GM18909 (cell line): Measurements from ENCODE around the gene LHFPL6.

Experiments
- ATAC-seq: cut with Tn5 transposase; IDR thresholded peaks from one replicate; pipeline ENCODE4 v1.9.1; 2021; ENCODE audit warnings: mild to moderate bottlenecking; ENCODE audit not compliant: unreplicated experiment, poor library complexity

Gene LHFPL6

DNA sequence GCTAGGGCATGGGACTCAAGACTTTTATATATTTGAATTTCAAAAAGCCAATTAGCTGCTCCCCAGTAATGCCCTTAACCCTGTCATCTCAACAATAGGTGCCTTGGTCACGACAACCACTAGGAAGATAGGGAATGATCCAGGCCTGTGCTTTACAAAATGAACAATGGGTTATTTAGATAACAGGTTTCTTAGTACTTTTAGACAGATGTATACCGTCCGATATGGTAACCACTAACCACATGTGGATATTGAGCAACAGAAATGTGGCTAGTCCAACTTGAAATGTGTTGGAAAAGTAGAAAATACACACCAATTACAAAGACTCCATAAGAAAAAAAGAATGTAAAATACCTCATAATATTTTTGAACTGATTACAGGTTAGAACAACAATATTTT, 201.2 kb downstream of the LHFPL6 start:
- ATAC-seq: no peak

- no peak for ATAC-seq
Observed at GRCh38 chr13:39401046-39401705, 201.8 kb downstream of the LHFPL6 start.

DNA sequence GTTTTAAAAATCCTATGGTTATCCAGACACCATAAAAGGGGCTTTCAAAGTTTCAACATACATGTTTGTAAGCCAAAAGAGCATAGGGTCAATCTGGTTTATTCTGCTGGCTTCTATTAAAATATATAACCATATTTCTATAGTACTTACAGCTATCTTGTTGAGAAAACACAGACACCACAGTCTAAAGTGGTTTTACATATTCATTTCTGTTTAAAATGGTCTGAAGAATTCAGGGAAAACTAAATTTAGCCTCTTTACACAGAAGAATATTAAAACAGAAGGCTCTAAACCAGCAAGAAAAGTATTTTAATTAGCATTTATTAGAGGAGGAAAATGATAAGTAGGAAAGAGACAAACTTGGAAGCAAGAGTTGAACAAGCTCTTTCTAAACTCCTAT, 203.9 kb downstream of the LHFPL6 start:
- no peak for ATAC-seq

- no peak for ATAC-seq
Observed at GRCh38 chr13:39397896-39398265, 205.1 kb downstream of the LHFPL6 start.

DNA sequence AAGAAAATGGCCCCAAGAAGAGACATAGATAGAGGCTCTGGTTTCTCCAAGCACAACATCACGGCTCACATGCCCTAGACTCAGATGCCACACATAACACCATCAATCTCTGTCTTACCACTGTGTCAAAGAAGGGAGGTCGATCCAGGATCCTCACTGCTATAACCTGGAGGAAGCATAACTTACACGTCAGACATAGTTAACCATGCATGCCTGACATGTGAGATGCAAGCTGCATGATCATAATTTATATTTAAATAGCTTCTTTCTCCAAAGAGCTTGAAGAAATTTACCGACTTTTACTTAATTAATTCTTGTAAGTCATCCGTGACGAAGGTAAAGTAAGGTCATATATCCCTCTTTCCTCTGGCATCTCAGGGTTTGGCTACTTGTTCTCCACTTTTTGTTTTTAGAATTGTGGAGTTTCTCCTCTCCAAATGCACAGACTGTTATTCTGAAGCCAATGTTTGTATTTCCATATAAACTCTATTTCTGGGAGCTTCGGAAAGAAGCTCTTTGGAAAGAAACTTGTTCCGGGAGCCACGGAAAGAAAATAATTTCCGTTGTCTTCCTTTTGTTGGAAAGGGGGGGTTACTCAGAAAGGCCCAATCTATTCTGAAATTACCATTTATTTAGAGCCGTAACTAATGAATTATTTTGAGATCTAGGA, 205.6 kb downstream of the LHFPL6 start:
- no peak for ATAC-seq

GRCh38 chr13:39394796-39395678, 208.0 kb downstream of the LHFPL6 start:
- ATAC-seq: no peak

DNA sequence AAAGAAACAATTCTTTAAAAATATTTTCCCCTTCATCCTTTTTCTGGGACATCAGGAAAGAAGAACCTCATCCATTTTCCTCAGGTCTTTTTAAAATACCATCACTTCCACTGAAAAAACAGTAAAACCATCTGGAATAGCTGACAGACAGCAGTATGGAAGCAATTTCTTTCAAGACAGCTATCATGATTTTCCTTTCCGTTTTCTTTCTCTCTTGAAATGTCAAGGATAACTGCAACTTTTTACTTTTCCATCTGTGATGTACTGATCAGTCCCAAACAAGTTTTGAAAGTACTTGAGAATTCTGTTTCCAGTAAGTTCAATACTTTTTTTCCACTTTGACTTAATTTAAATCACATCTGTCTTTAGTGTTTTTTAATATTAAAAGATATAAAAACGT, 211.2 kb downstream of the LHFPL6 start:
- ATAC-seq: no peak

DNA sequence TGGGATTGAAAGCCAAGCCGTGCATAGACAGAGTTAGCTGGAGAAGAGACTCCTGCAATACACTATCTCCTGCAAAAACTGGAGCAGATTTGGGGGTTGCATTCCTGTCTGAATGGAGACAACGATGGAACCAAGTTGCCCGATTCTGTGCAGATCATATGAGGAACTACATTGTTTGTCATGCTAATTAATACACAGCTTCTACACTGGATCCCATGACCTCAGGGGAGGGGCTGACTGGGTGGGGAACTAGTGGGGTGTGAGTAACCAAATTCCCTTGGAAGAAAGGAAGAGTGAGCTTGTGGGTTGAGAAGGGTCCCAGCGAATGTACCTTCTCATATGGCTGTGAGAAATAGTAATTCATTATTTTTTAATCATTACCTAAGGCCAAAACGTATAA, 214.0 kb downstream of the LHFPL6 start:
- ATAC-seq: no peak

DNA sequence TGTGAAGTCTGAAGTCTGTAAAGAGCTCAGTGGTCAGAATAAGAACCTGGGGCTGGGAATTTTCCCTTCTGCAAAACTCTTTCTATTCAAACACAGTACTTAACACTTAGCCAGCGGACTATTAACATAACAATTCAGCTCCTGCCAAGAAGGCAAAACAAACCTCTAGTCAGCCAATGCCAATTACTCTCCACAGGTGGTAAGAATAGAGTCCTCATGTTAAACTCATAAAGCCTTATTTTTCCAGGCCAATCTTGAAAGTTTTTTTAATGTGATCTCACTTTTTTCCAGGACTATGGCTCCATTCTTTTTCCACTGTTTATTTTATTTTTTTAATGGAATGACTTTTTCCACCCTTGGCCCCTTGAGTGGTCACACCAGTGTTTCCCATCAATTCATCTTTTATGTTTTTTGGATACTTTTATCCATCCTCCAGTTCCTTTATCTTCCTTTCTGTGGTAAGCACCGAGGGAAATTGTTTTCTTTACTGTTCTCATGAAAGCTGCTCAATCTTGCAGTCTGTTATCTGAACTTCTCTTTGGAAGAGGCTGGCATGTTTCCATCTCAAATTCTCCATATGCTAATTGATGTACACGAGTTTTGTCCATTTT, 217.3 kb downstream of the LHFPL6 start:
- ATAC-seq: no peak

GRCh38 chr13:39385154-39385553, 217.8 kb downstream of the LHFPL6 start:
- no peak for ATAC-seq

- ATAC-seq: no peak
Observed at GRCh38 chr13:39381456-39381855, 221.5 kb downstream of the LHFPL6 start.

GRCh38 chr13:39379667-39380655, 223.0 kb downstream of the LHFPL6 start:
- no peak for ATAC-seq

- peak; percentile 90 for ATAC-seq
Observed at GRCh38 chr13:39379118-39379517, 223.9 kb downstream of the LHFPL6 start.

GRCh38 chr13:39378306-39378705, 224.7 kb downstream of the LHFPL6 start:
- no peak for ATAC-seq

DNA sequence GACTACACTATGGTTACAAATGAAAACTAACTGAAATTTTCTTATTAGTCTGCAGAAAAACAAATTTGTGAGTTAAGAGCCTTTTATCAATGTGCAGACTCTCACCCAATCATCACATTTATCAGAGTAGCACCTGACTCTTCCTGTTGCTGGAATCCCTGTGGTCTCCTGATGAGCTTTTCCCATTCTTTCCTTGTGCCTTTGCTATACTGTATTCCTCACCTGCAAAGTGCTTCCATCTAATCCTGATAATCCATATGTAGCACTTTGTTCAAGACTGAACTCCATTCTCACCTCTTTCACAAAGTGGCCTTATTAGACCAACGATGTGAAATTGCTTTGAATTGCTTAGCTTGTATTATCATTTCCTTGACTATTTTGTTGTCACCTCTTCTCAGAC, 225.3 kb downstream of the LHFPL6 start:
- no peak for ATAC-seq

DNA sequence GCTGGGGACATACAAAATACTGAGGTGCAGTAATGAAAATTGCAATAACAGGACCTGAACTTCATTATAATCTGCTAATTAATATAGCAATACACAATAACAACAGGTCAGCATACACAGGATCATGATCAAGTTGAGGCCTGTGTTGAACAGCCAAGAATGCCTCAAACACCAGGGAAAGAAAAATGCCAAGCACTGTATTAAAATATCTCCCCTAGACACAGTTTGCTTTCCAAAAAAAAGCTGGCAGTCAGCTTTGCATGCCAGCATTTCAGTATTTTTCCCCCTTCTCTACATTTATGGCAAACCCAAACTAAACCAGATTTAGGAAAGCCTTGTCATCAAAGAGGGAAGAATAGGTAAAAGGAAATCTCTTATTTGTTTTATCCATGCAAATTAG, 226.9 kb downstream of the LHFPL6 start:
- no peak for ATAC-seq

- ATAC-seq: no peak
Observed at GRCh38 chr13:39375601-39376000, 227.4 kb downstream of the LHFPL6 start.

DNA sequence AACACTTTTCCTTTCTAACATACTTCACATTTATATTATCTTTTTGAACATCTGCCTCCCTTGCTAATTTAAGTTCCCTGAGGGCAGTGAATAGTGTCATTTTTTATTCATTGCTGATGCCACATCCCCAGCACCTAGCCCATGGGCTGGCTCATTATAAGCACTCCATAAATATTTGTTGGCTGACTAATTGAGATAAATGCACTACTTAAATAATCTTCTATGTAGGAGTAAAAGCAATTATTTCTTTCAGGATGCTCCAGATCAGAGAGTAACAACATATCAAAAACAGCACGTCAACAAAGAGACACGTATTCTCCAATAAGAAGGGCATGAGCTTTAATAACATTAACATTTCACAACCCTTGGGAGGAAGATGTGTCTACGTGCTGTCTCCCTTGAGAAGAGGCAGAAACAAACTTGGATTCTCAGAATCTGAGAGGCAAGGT, 228.2 kb downstream of the LHFPL6 start:
- no peak for ATAC-seq

DNA sequence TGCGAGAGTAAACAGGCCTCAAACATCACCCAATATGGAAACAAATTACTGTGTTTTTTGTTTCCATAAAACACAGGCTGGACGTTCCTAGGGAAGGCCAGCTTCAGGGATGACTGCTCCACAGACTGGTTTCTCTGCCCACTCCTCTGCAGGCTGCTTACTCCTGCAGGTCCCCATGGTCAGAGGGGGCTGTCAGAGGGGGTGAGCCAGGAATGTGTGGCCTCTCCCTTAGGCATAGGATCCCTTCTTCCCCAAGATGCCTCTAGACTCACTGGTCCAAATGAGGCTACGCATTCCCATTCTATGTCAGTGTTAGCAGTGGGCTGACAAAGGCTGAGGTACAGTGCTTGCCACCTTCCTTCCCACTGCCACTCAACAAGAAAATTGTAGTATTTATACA, 229.8 kb downstream of the LHFPL6 start:
- no peak for ATAC-seq

GRCh38 chr13:39371706-39372105, 231.3 kb downstream of the LHFPL6 start:
- ATAC-seq: no peak
